Mesothelial cell of epicardium (in vitro differentiated cells): ENCODE measurements around the gene NHERF2. TPM values are rescaled to one million over a fixed set of nuclear protein-coding genes. Genes with fewer than 3 reads are reported as not detected.
A peak's percentile ranks its signal among the peaks of the same experiment; 100 is the strongest.
"Not testable (repeated sequence)": the region's sequence is repeated elsewhere in the genome, so short reads cannot be mapped to it uniquely, and the experiment has no call there.

ENCODE experiments used
- DNase-seq, 2 experiments: peaks; one replicate each; pipeline ENCODE4 v3.0.0; 2021; ENCODE audit warnings: low spot score in 2 of 2; ENCODE audit not compliant: unreplicated experiment in 2 of 2
- H3K27ac Mint-ChIP-seq: 2 replicates; pipeline ENCODE4 v1.8.0; 2021; ENCODE audit warnings: mixed read lengths
- H3K27me3 Mint-ChIP-seq: 2 replicates; pipeline ENCODE4 v1.8.0; 2021; ENCODE audit warnings: low read depth, mixed read lengths
- H3K36me3 Mint-ChIP-seq: 2 replicates; pipeline ENCODE4 v1.8.0; 2021; ENCODE audit warnings: mixed read lengths
- H3K4me1 Mint-ChIP-seq: 2 replicates; pipeline ENCODE4 v1.8.0; 2021; ENCODE audit warnings: mixed read lengths
- H3K4me3 Mint-ChIP-seq: 2 replicates; pipeline ENCODE4 v1.8.0; 2021; ENCODE audit warnings: mild to moderate bottlenecking, moderate library complexity, mixed read lengths
- H3K9me3 Mint-ChIP-seq: 2 replicates; pipeline ENCODE4 v1.8.0; 2021; ENCODE audit warnings: mixed read lengths
- CTCF ChIP-seq: fragments of 200-600 bp; sonication (generic); IDR thresholded peaks from one replicate; pipeline ENCODE4 v1.5.0; 2021; ENCODE audit warnings: antibody characterized with exemption; ENCODE audit not compliant: unreplicated experiment
- total RNA-seq: library from RNA; stranded (reverse); gene quantifications from 3 replicates; pipeline ENCODE4 v1.2.1, GENCODE V29; 2021

The NHERF2 gene
- total RNA-seq, 1 donor from 2014 or later = 51.3 TPM

- Mint-ChIP-seq H3K4me1 (peaks cover 27% of the 10 kb centered on the region), H3K36me3 (no peaks in the 10 kb centered on the region), H3K27ac (peak within 1 kb of the TSS; percentile 98), H3K4me3 (peak within 1 kb of the TSS; percentile 82), H3K9me3 (no peaks in the 10 kb centered on the region), H3K27me3 (no peaks in the 10 kb centered on the region)
- DNase-seq = peak; percentile 73 to 84
- no peak for TF ChIP-seq CTCF
Observed at GRCh38 chr16:2009791-2010510, 16.8 kb upstream of the NHERF2 start, which contains the start of gene ZNF598. Gene ZNF598 (minus strand): TSS chr16:2009821.

- H3K36me3 Mint-ChIP-seq, DNase-seq, H3K27ac Mint-ChIP-seq, H3K4me3 Mint-ChIP-seq, H3K27me3 Mint-ChIP-seq, H3K9me3 Mint-ChIP-seq: not testable (repeated sequence)
- H3K4me1 Mint-ChIP-seq = peaks cover 21% of the 10 kb centered on the region
Observed at GRCh38 chr16:2011726-2012125, 15.0 kb upstream of the NHERF2 start.

- Mint-ChIP-seq H3K27ac (no peak overlapping the region), H3K36me3 (no peaks in the 10 kb centered on the region), H3K9me3 (no peaks in the 10 kb centered on the region), H3K27me3 (peaks cover 10% of the 10 kb centered on the region), H3K4me1 (peaks cover 10% of the 10 kb centered on the region), H3K4me3 (no peak overlapping the region)
- TF ChIP-seq CTCF = no peak
- no peak for DNase-seq
Observed at GRCh38 chr16:2013527-2013926, 13.2 kb upstream of the NHERF2 start.

DNA sequence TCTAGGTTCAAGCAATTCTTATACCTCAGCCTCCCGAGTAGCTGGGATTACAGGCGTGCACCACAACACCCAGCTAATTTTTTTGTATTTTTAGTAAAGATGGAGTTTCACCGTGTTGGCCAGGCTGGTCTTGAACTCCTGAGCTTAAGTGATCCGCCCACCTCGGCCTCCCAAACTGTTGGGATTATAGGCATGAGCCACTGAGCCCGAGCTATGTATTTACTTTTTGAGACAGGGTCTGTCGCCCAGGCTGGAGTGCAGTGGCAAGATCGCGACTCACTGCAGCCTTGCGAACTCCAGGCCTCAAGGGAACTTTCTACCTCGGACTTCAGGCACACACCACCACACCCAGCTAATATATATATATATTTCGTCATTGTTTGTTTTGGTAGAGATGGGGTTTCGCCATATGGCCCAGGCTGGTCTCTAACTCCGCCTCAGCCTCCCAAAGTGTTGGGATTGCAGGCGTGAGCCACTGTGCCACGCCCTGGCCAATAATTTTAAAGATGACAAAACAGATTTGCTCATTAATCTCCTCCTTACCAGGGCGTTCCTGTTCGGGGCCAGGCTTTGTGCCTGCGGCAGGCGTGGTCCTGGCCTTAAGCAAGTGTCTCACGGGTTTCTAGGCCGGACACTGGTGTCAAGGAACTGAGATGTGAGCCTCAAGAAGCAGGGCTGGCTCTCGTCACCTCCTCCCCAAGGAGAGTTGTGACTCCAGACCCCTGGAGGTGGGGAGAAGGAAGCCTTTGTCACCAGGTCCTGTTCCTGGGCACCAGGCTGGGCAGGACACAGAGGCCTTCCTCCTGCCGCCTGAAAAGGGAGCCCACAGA lies 11.4 kb upstream of the NHERF2 start:
- H3K27ac Mint-ChIP-seq = no peak overlapping the region
- H3K36me3 Mint-ChIP-seq = no peaks in the 10 kb centered on the region
- H3K4me3 Mint-ChIP-seq = no peak overlapping the region

GRCh38 chr16:2015947-2016208 lies 10.8 kb upstream of the NHERF2 start:
- no peak for DNase-seq
- no peaks in the 10 kb centered on the region for H3K36me3 Mint-ChIP-seq
- H3K9me3 Mint-ChIP-seq = no peaks in the 10 kb centered on the region
- peaks cover 4% of the 10 kb centered on the region for H3K4me1 Mint-ChIP-seq
- H3K27me3 Mint-ChIP-seq = peaks cover 28% of the 10 kb centered on the region
- no peak overlapping the region for H3K4me3 Mint-ChIP-seq
- H3K27ac Mint-ChIP-seq = no peak overlapping the region
- TF ChIP-seq CTCF = no peak

More for the DNA sequence above, 11.4 kb upstream of the NHERF2 start:
- H3K4me1 Mint-ChIP-seq = peaks cover 2% of the 10 kb centered on the region
- no peak for DNase-seq
- no peak for TF ChIP-seq CTCF
- peaks cover 23% of the 10 kb centered on the region for H3K27me3 Mint-ChIP-seq
- no peaks in the 10 kb centered on the region for H3K9me3 Mint-ChIP-seq

GRCh38 chr16:2016407-2016922 lies 10.2 kb upstream of the NHERF2 start:
- H3K4me1 Mint-ChIP-seq = peaks cover 4% of the 10 kb centered on the region
- no peak overlapping the region for H3K4me3 Mint-ChIP-seq
- H3K27ac Mint-ChIP-seq = no peak overlapping the region
- peak; percentile 22 for TF ChIP-seq CTCF
- no peaks in the 10 kb centered on the region for H3K36me3 Mint-ChIP-seq
- no peak for DNase-seq
- H3K27me3 Mint-ChIP-seq = peaks cover 34% of the 10 kb centered on the region
- H3K9me3 Mint-ChIP-seq = no peaks in the 10 kb centered on the region
